Endothelial cell of umbilical vein (primary cell): ENCODE results near the gene KANK2. TPM values are rescaled to one million over a fixed set of nuclear protein-coding genes. Genes with fewer than 3 reads are reported as not detected.

ENCODE experiments used
- BruUV-seq: library from RNA; stranded (reverse); fragments of 400-500 nt; replicated peaks from 2 replicates; lab custom pipeline; 2021; lab: Mats Ljungman, UMichigan
- CTCF ChIA-PET: fragments of 300-600, 350-600 bp; sonication (Branson Sonifier 250); formaldehyde crosslinking; loops from one replicate; lab custom pipeline; 2021; ENCODE audit warnings: antibody characterized with exemption, inconsistent platforms; lab: Charles Lee
- POLR2A ChIA-PET: fragments of 300-600, 350-600 bp; sonication (Branson Sonifier 250); formaldehyde crosslinking; loops from one replicate; lab custom pipeline; 2021; ENCODE audit warnings: antibody characterized with exemption, inconsistent platforms; lab: Charles Lee
- DNase-seq: peaks from one replicate; pipeline ENCODE4 v3.0.0-alpha.2; 2011; ENCODE audit warnings: low read depth, low spot score
- FAIRE-seq: peaks from 2 replicates; lab custom pipeline; 2011; peaks lifted over from hg19 to GRCh38; lab: Jason Lieb, UNC
- H2AFZ ChIP-seq: 2 replicates; pipeline ENCODE4 v1.6.0; 2012; ENCODE audit warnings: low read depth, low read length, control low read depth, inconsistent platforms
- H3K27ac ChIP-seq: 2 replicates; pipeline ENCODE4 v1.5.1; 2011; ENCODE audit warnings: low read depth, mild to moderate bottlenecking, control low read depth, low read length, moderate library complexity; ENCODE audit not compliant: insufficient read depth
- H3K27me3 ChIP-seq, 2 experiments: 2 replicates each; pipeline versions ENCODE4 v1.6.0 to v1.6.1; 2011; ENCODE audit warnings: low read length in 2 of 2, mixed read lengths in 1 of 2; ENCODE audit not compliant: control insufficient read depth in 2 of 2, insufficient read depth in 2 of 2
- H3K36me3 ChIP-seq, 2 experiments: 2 replicates in 1 of 2; 3 replicates in 1 of 2; pipeline ENCODE4 v1.5.1; 2011; ENCODE audit warnings: low read length in 2 of 2, mild to moderate bottlenecking in 1 of 2, moderate library complexity in 1 of 2; ENCODE audit not compliant: control insufficient read depth in 2 of 2, insufficient read depth in 2 of 2; ENCODE audit errors: extremely low read depth in 1 of 2
- H3K4me1 ChIP-seq: 3 replicates; pipeline ENCODE4 v1.5.1; 2011; ENCODE audit warnings: mild to moderate bottlenecking, low read length; ENCODE audit not compliant: control insufficient read depth, insufficient read depth; ENCODE audit errors: extremely low read depth
- H3K4me2 ChIP-seq: 2 replicates; pipeline ENCODE4 v1.6.1; 2011; ENCODE audit warnings: low read length, control low read depth, mixed read lengths; ENCODE audit not compliant: insufficient read depth
- H3K4me3 ChIP-seq, 3 experiments: fragments of 200-600 bp in 1 of 3; sonication (generic), shearing (Covaris generic) in 1 of 3; replicated peaks in 1 of 3; 2 replicates each; pipeline ENCODE4 v1.5.1; 2011 to 2016; ENCODE audit warnings: control low read depth in 3 of 3, low read length in 3 of 3, mild to moderate bottlenecking in 2 of 3, inconsistent platforms in 1 of 3, low read depth in 1 of 3, moderate library complexity in 1 of 3; ENCODE audit not compliant: insufficient read depth in 1 of 3
- H3K79me2 ChIP-seq: 2 replicates; pipeline ENCODE4 v1.6.0; 2012; ENCODE audit warnings: low read length, inconsistent platforms; ENCODE audit not compliant: control insufficient read depth, insufficient read depth
- H3K9ac ChIP-seq: replicated peaks from 2 replicates; pipeline ENCODE3; 2011; ENCODE audit warnings: low read length, control low read depth; ENCODE audit not compliant: insufficient read depth; ENCODE audit errors: extremely low read depth
- H3K9me1 ChIP-seq: replicated peaks from 3 replicates; pipeline ENCODE4 v1.6.0; 2011; ENCODE audit warnings: mild to moderate bottlenecking, low read length; ENCODE audit not compliant: control insufficient read depth, insufficient read depth; ENCODE audit errors: extremely low read depth
- H3K9me3 ChIP-seq: replicated peaks from 2 replicates; pipeline ENCODE4 v1.5.1; 2012; ENCODE audit warnings: low read length, inconsistent platforms; ENCODE audit not compliant: control insufficient read depth, insufficient read depth
- H4K20me1 ChIP-seq: replicated peaks from 2 replicates; pipeline ENCODE3; 2011; ENCODE audit warnings: mild to moderate bottlenecking, low read length; ENCODE audit not compliant: control insufficient read depth, insufficient read depth; ENCODE audit errors: extremely low read depth
- CTCF ChIP-seq, 2 donors: IDR thresholded peaks; 1 replicate in 1 of 2; 2 replicates in 1 of 2; pipeline ENCODE4 v1.5.1; 2011; ENCODE audit warnings: low read length in 2 of 2, mild to moderate bottlenecking in 2 of 2, moderate library complexity in 2 of 2, control low read depth in 1 of 2, inconsistent platforms in 1 of 2, low read depth in 1 of 2; ENCODE audit not compliant: insufficient read depth in 1 of 2; ENCODE audit errors: extremely low read depth in 1 of 2
- EZH2 ChIP-seq: IDR thresholded peaks from 2 replicates; pipeline ENCODE4 v1.6.1; 2012; ENCODE audit warnings: borderline replicate concordance, low read depth, mild to moderate bottlenecking, moderate library complexity, low read length, inconsistent platforms; ENCODE audit not compliant: severe bottlenecking
- FOS ChIP-seq: IDR thresholded peaks from 2 replicates; pipeline ENCODE4 v1.6.1; 2011; ENCODE audit warnings: mild to moderate bottlenecking, low read length, moderate library complexity, borderline replicate concordance; ENCODE audit not compliant: insufficient read depth
- GATA2 ChIP-seq: IDR thresholded peaks from 2 replicates; pipeline ENCODE4 v1.7.0; 2011; ENCODE audit warnings: low read depth, mild to moderate bottlenecking, moderate library complexity, mixed read lengths, low read length; ENCODE audit not compliant: insufficient read length, insufficient read depth
- JUN ChIP-seq: IDR thresholded peaks from 2 replicates; pipeline ENCODE4 v1.6.1; 2011; ENCODE audit warnings: borderline replicate concordance, low read depth; ENCODE audit not compliant: insufficient read length, insufficient read depth
- MAX ChIP-seq: IDR thresholded peaks from 2 replicates; pipeline ENCODE4 v1.6.1; 2011; ENCODE audit not compliant: insufficient read depth, insufficient read length
- MYC ChIP-seq: IDR thresholded peaks from one replicate; pipeline ENCODE4 v1.6.1; 2011; ENCODE audit warnings: mild to moderate bottlenecking, low read depth, low read length
- POLR2A ChIP-seq: IDR thresholded peaks from 2 replicates; pipeline ENCODE4 v1.6.1; 2012; ENCODE audit warnings: low read depth, mild to moderate bottlenecking, control low read depth, low read length
- POLR2AphosphoS5 ChIP-seq: IDR thresholded peaks from 2 replicates; pipeline ENCODE4 v1.6.1; 2012; ENCODE audit warnings: low read depth, mild to moderate bottlenecking, control low read depth, low read length, moderate library complexity; ENCODE audit not compliant: insufficient read depth
- dilution Hi-C: fragments of 300-500 bp; cut with MboI; formaldehyde crosslinking; loops from one replicate; pipeline ENCODE4 v1.15.0; 2019; ENCODE audit warnings: low sequenced_read_pairs; ENCODE audit not compliant: extremely low pct_ligation_motif_present
- intact Hi-C: fragments of 100-400 bp; cut with micrococcal nuclease; formaldehyde crosslinking; loops from one replicate; pipeline ENCODE4 v1.10.0; 2022
- polyA plus RNA-seq, 4 experiments: library from polyadenylated mRNA; depleted of rRNA in 3 of 4; stranded (reverse) in 3 of 4; unstranded in 1 of 4; fragments of >200 nt; gene quantifications; 2 replicates each; pipeline versions ENCODE4 v1.2.1 to v1.2.3, GENCODE V29; 2011 to 2012; ENCODE audit warnings: missing spikeins in 1 of 4
- total RNA-seq: library from RNA; stranded (reverse); gene quantifications from 2 replicates; pipeline ENCODE4 v1.2.3, GENCODE V29; 2021

The KANK2 gene
- total and polyA plus RNA-seq, 2 donors (not counting 3 experiments of a cell fraction or from before 2014, with no cell fraction given) = 41.7 to 77.9 TPM

GRCh38 chr19:11225815-11226214, 28.5 kb upstream of the KANK2 start:
- Histone ChIP-seq H3K27ac (no peak overlapping the region), H3K9me3 (no peaks in the 10 kb centered on the region), H3K4me3 (no peak overlapping the region), H3K4me1 (no peaks in the 10 kb centered on the region), H3K27me3 (no peaks in the 10 kb centered on the region), H3K9me1 (no peaks in the 10 kb centered on the region), H3K79me2 (no peaks in the 10 kb centered on the region), H4K20me1 (no peaks in the 10 kb centered on the region), H3K9ac (no peak overlapping the region), H3K4me2 (no peak overlapping the region), H3K36me3 (peaks cover 19 to 42% of the 10 kb centered on the region in 2 experiments), H2AFZ (no peak overlapping the region)
- intact Hi-C loops (no loop called here), dilution Hi-C loops (no loop called here)
- ChIA-PET CTCF (interaction anchor here (1.1 kb wide), 1 partner anchor 17 kb away, joined by 4 read pairs; no protein-coding TSS in a partner anchor), POLR2A (no interaction called here)
- TF ChIP-seq MYC (no peak), CTCF (IDR thresholded peaks at IDR 0.05; ENCODE audit: extremely low read depth in 1 of 2, insufficient read depth in 1 of 2, low read depth in 1 of 2, low read length in 2 of 2) (no peak), JUN (no peak), POLR2AphosphoS5 (no peak), MAX (no peak), EZH2 (no peak), GATA2 (no peak), POLR2A (no peak), FOS (no peak)
- no peak for FAIRE-seq
- DNase-seq = no peak
- BruUV-seq = no TSS peak
